CD4-positive, CD25-positive, alpha-beta regulatory T cell (primary cell): Measurements from ENCODE around the gene MSI2. TPM values are rescaled to one million over a fixed set of nuclear protein-coding genes. Genes with fewer than 3 reads are reported as not detected.
A peak's percentile ranks its signal among the peaks of the same experiment; 100 is the strongest.

Experiments
- ATAC-seq, 2 donors: fragments of 150-1000 bp; cut with Tn5 transposase; one replicate each; pipeline ENCODE4 v1.10.0; 2021; ENCODE audit warnings: low read depth in 2 of 2, moderate number of reproducible peaks in 2 of 2, moderate library complexity in 1 of 2
- DNase-seq, 3 donors: peaks; one replicate each; pipeline versions ENCODE4 v3.0.0 to v3.0.0-alpha.2; 2012 to 2022; ENCODE audit warnings: mixed read lengths in 1 of 3
- H3K27ac ChIP-seq: one replicate; pipeline ENCODE4 v1.7.0; 2013; ENCODE audit warnings: mild to moderate bottlenecking, low read length; ENCODE audit not compliant: insufficient read depth, poor library complexity, severe bottlenecking
- H3K27me3 ChIP-seq: one replicate; pipeline ENCODE4 v1.7.0; 2013; ENCODE audit warnings: low read length; ENCODE audit not compliant: control insufficient read depth, insufficient read depth
- H3K36me3 ChIP-seq: one replicate; pipeline ENCODE4 v1.7.0; 2013; ENCODE audit warnings: mild to moderate bottlenecking, low read length, moderate library complexity; ENCODE audit not compliant: control insufficient read depth, insufficient read depth
- H3K4me1 ChIP-seq: 2 replicates; pipeline ENCODE4 v1.7.0; 2013; ENCODE audit warnings: mild to moderate bottlenecking, low read length; ENCODE audit not compliant: insufficient read depth, control insufficient read depth, poor library complexity, severe bottlenecking
- H3K4me3 ChIP-seq: one replicate; pipeline ENCODE4 v1.7.0; 2013; ENCODE audit warnings: low read depth, mild to moderate bottlenecking, low read length, moderate library complexity
- H3K9me3 ChIP-seq, 2 experiments: 1 replicate in 1 of 2; 2 replicates in 1 of 2; pipeline ENCODE4 v1.7.0; 2013; ENCODE audit warnings: low read length in 2 of 2, mild to moderate bottlenecking in 1 of 2, moderate library complexity in 1 of 2; ENCODE audit not compliant: control insufficient read depth in 2 of 2
- H3K27ac Mint-ChIP-seq, 3 donors: one replicate each; pipeline ENCODE4 v1.8.0; 2020 to 2022; ENCODE audit warnings: mild to moderate bottlenecking in 3 of 3, mixed read lengths in 3 of 3, moderate library complexity in 2 of 3
- H3K27me3 Mint-ChIP-seq: one replicate; pipeline ENCODE4 v1.8.0; 2022; ENCODE audit warnings: mild to moderate bottlenecking, mixed read lengths
- H3K36me3 Mint-ChIP-seq: one replicate; pipeline ENCODE4 v1.8.0; 2020; ENCODE audit warnings: mixed read lengths
- H3K4me1 Mint-ChIP-seq, 4 donors: one replicate each; pipeline ENCODE4 v1.8.0; 2020 to 2022; ENCODE audit warnings: mixed read lengths in 4 of 4, mild to moderate bottlenecking in 1 of 4
- H3K4me3 Mint-ChIP-seq, 4 donors: one replicate each; pipeline ENCODE4 v1.8.0; 2020 to 2022; ENCODE audit warnings: mild to moderate bottlenecking in 4 of 4, mixed read lengths in 4 of 4, moderate library complexity in 3 of 4
- H3K9me3 Mint-ChIP-seq, 7 donors: one replicate each; pipeline ENCODE4 v1.8.0; 2020 to 2022; ENCODE audit warnings: mixed read lengths in 7 of 7, mild to moderate bottlenecking in 3 of 7, moderate library complexity in 2 of 7
- polyA plus RNA-seq, 4 donors: library from polyadenylated mRNA; unstranded; fragments of 300-500 nt; fragmentation: Illumina TruSeq; gene quantifications; one replicate each; pipeline ENCODE4 v1.2.3, GENCODE V29; 2021
- total RNA-seq: library from RNA; stranded (reverse); gene quantifications from one replicate; pipeline ENCODE4 v1.2.3, GENCODE V29; 2022

The MSI2 gene
- total and polyA plus RNA-seq, 5 donors from 2014 or later, result 3.2 to 177 (median 3.4) TPM

- Histone ChIP-seq H3K4me1 (no peaks in the 10 kb centered on the region), H3K27me3 (no peaks in the 10 kb centered on the region), H3K9me3 (no peaks in the 10 kb centered on the region), H3K36me3 (no peaks in the 10 kb centered on the region), H3K4me3 (no peak overlapping the region), H3K27ac (no peak overlapping the region)
- Mint-ChIP-seq H3K4me1 (peaks cover 6 to 40% (median 20%) of the 10 kb centered on the region in 4 donors), H3K36me3 (peaks cover 14% of the 10 kb centered on the region), H3K4me3 (no peak overlapping the region), H3K27ac (peak overlapping the region in 1 of 3 donors; percentile 47), H3K27me3 (no peaks in the 10 kb centered on the region), H3K9me3 (no peaks in the 10 kb centered on the region)
- no peak for DNase-seq
- ATAC-seq, result no peak
Measured at GRCh38 chr17:57513569-57513968, 257.2 kb downstream of the MSI2 start.

- Histone ChIP-seq H3K27me3 (no peaks in the 10 kb centered on the region), H3K4me3 (no peak overlapping the region), H3K27ac (no peak overlapping the region), H3K9me3 (no peaks in the 10 kb centered on the region), H3K4me1 (no peaks in the 10 kb centered on the region), H3K36me3 (no peaks in the 10 kb centered on the region)
- Mint-ChIP-seq H3K9me3 (no peaks in the 10 kb centered on the region), H3K36me3 (peaks cover 9% of the 10 kb centered on the region), H3K27me3 (no peaks in the 10 kb centered on the region), H3K27ac (peak overlapping the region in 1 of 3 donors; percentile 23), H3K4me3 (no peak overlapping the region), H3K4me1 (peaks cover 6 to 34% (median 16%) of the 10 kb centered on the region in 4 donors)
- DNase-seq, result no peak
- no peak for ATAC-seq
Measured at GRCh38 chr17:57514614-57515013, 258.3 kb downstream of the MSI2 start.

- Mint-ChIP-seq H3K9me3 (no peaks in the 10 kb centered on the region), H3K27me3 (no peaks in the 10 kb centered on the region), H3K4me1 (peaks cover 6 to 29% (median 15%) of the 10 kb centered on the region in 4 donors), H3K36me3 (peaks cover 3% of the 10 kb centered on the region), H3K4me3 (peak overlapping the region in 1 of 4 donors; percentile 32), H3K27ac (peak overlapping the region in 1 of 3 donors; percentile 22)
- no peaks in the 10 kb centered on the region for H3K9me3 ChIP-seq
- no peaks in the 10 kb centered on the region for H3K36me3 ChIP-seq
- no peaks in the 10 kb centered on the region for H3K4me1 ChIP-seq
- no peak for ATAC-seq
- H3K27me3 ChIP-seq, result no peaks in the 10 kb centered on the region
- H3K4me3 ChIP-seq, result no peak overlapping the region
- DNase-seq, result no peak
- no peak overlapping the region for H3K27ac ChIP-seq
Measured at GRCh38 chr17:57515662-57516211, 259.4 kb downstream of the MSI2 start.

DNA sequence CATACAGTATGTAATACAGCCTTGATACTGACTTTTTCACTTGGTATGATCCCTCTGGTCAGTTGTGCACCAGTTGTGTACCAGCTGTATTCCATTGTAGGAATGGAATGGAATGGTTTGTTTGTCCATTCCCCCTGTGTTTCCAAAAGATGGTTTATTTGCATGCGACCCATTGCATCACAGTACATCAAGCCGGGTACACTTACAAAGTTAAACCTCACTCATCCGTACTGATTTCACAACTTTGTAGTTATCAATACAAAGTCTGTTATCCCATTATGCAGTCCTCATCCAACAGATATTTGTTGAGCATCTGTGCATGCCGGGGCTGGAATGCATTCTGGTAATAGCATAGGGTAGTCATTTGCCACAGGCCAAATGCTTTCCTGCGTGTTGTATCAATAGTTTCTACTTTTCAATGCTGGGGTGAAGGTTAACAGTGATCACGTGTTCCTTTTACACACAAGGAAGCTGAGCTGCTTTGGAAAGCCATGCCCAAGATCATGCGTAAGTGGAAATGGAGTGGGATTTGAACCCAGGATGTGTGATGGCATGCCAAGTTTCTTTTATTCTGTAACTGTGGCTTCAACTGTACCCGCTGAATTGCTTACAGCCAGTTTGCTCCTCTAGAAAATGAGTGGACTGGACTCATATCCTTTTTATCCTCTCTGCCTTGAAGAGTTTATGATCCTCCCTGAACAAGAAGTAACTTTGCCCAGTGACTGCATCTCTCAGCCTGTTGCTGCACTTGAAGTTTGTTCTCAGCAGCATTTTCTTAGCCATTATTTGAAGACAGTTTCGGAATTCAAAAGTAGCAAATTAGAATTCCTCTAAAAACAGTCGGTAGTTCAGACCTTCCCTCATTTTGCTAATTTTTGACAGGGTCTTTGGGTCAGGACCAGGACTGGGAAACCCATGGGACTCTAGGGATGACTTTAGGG, 260.2 kb downstream of the MSI2 start:
- Mint-ChIP-seq H3K4me1 (peaks cover 6 to 26% (median 15%) of the 10 kb centered on the region in 4 donors), H3K9me3 (no peaks in the 10 kb centered on the region), H3K27ac (peak overlapping the region in 2 of 3 donors; percentile 5 to 66), H3K27me3 (no peaks in the 10 kb centered on the region), H3K36me3 (no peaks in the 10 kb centered on the region), H3K4me3 (no peak overlapping the region)
- Histone ChIP-seq H3K9me3 (no peaks in the 10 kb centered on the region), H3K27ac (no peak overlapping the region), H3K4me1 (no peaks in the 10 kb centered on the region), H3K4me3 (no peak overlapping the region), H3K27me3 (no peaks in the 10 kb centered on the region), H3K36me3 (no peaks in the 10 kb centered on the region)
- ATAC-seq (no peak), DNase-seq (no peak)

DNA sequence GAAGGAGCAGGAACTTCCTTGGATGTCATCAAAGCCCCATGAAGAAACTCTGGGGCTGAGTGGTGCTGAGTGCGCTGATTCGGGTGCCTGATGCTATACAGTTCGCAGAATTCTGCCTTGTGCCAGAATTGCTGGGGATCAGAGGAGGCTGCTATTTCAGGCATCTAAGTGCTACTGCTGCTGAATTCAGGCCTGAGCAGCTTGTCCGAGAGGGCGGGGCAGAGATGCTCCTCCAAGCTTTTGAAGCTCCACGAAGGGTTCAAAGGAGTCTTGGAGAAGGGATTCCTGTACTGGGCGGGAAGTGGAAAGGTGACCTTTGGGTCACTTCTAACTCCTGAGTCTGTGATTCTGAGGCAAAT, 260.9 kb downstream of the MSI2 start:
- Histone ChIP-seq H3K9me3 (no peaks in the 10 kb centered on the region), H3K4me3 (no peak overlapping the region), H3K27ac (no peak overlapping the region), H3K27me3 (no peaks in the 10 kb centered on the region), H3K4me1 (no peaks in the 10 kb centered on the region), H3K36me3 (no peaks in the 10 kb centered on the region)
- H3K27ac Mint-ChIP-seq, result peak overlapping the region in 1 of 3 donors; percentile 66
- H3K9me3 Mint-ChIP-seq, result no peaks in the 10 kb centered on the region
- DNase-seq (no peak), ATAC-seq (no peak)
- H3K27me3 Mint-ChIP-seq, result no peaks in the 10 kb centered on the region
- H3K4me1 Mint-ChIP-seq, result peaks cover 6 to 22% (median 16%) of the 10 kb centered on the region in 4 donors
- H3K4me3 Mint-ChIP-seq, result no peak overlapping the region
- no peaks in the 10 kb centered on the region for H3K36me3 Mint-ChIP-seq

DNA sequence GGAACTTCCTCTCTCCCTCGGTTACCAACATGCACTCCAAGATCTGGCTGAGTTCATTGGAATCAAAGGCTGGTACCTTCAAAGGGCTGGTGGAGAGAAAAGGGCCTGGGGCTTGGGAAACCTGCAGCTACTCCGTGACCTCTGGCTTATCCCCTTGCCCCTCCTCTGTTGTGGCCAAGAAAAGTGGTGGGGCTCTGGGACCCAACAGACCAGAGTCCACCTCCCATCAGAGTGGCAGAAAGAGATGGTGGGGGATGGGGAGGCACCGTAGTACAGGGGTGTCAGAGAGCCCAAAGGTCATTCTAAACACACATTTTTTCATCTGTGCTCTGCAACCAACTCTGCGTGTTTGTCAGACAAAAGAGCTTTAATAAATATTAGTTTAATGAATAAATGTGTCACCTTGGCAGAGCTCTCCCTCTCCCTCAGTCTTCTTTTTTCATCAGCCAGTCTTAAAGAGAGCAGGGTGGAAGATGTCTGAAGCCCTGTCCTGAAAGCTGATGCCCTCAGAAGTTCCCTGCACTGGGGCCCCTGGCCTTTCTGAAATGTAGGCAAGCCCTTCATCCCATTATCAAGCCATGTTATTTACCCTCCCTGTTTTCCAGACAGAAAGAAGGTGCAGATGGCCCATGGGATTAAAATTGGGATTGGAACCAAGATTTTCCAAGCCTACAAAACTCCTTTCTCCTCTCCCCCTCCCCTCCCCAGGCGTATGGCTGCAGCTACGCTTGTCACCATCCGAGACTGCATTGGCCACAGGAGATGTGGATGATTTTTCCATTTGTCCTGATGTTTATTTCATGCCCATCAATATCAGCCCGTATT, 261.5 kb downstream of the MSI2 start:
- H3K36me3 ChIP-seq, result no peaks in the 10 kb centered on the region
- no peaks in the 10 kb centered on the region for H3K9me3 Mint-ChIP-seq

GRCh38 chr17:57518587-57519581, 262.6 kb downstream of the MSI2 start:
- Mint-ChIP-seq H3K9me3 (no peaks in the 10 kb centered on the region), H3K27ac (no peak overlapping the region), H3K4me3 (no peak overlapping the region), H3K27me3 (no peaks in the 10 kb centered on the region), H3K4me1 (peaks cover 5 to 22% (median 15%) of the 10 kb centered on the region in 4 donors), H3K36me3 (no peaks in the 10 kb centered on the region)
- H3K36me3 ChIP-seq, result no peaks in the 10 kb centered on the region
- no peak for DNase-seq
- ATAC-seq, result no peak
- H3K9me3 ChIP-seq, result no peaks in the 10 kb centered on the region
- no peak overlapping the region for H3K27ac ChIP-seq
- H3K4me1 ChIP-seq, result no peaks in the 10 kb centered on the region
- no peak overlapping the region for H3K4me3 ChIP-seq
- no peaks in the 10 kb centered on the region for H3K27me3 ChIP-seq

More for the DNA sequence above, 261.5 kb downstream of the MSI2 start:
- no peak overlapping the region for H3K4me3 ChIP-seq
- H3K27ac Mint-ChIP-seq, result no peak overlapping the region
- no peak for ATAC-seq
- H3K27ac ChIP-seq, result no peak overlapping the region
- H3K4me1 Mint-ChIP-seq, result peaks cover 6 to 22% (median 15%) of the 10 kb centered on the region in 4 donors
- no peaks in the 10 kb centered on the region for H3K9me3 ChIP-seq
- H3K4me3 Mint-ChIP-seq, result no peak overlapping the region
- no peaks in the 10 kb centered on the region for H3K27me3 Mint-ChIP-seq
- no peaks in the 10 kb centered on the region for H3K4me1 ChIP-seq
- H3K36me3 Mint-ChIP-seq, result no peaks in the 10 kb centered on the region
- H3K27me3 ChIP-seq, result no peaks in the 10 kb centered on the region
- DNase-seq, result no peak
